GM23248 (cell line): ENCODE results near the gene TRIM51.

Experiments used
- EZH2 ChIP-seq: fragments of 200-600 bp; sonication (generic); IDR thresholded peaks from 2 replicates; pipeline ENCODE4 v1.6.1; 2018; ENCODE audit warnings: antibody characterized with exemption, mild to moderate bottlenecking; ENCODE audit not compliant: insufficient read depth, poor library complexity, severe bottlenecking
- EZH2phosphoT487 ChIP-seq: fragments of 200-600 bp; sonication (generic); IDR thresholded peaks from 2 replicates; pipeline ENCODE4 v1.6.1; 2018; ENCODE audit warnings: antibody characterized with exemption, moderate library complexity, mild to moderate bottlenecking, low read depth; ENCODE audit not compliant: insufficient read depth

GRCh38 chr11:55914482-55914881 lies 31.4 kb downstream of the TRIM51 start, which contains the start of gene OR5W2:
- no peak for TF ChIP-seq EZH2
- no peak for TF ChIP-seq EZH2phosphoT487
